Hematopoietic multipotent progenitor cell treated with erythropoietin and hydrocortisone succinate and interleukin-3 and kit ligand, for 15 days (in vitro differentiated cells): ENCODE measurements around the gene FGF8.

Experiments used
- DNase-seq: peaks from one replicate; pipeline ENCODE4 v3.0.0-alpha.2; 2015; ENCODE audit warnings: low spot score

Gene FGF8

DNA sequence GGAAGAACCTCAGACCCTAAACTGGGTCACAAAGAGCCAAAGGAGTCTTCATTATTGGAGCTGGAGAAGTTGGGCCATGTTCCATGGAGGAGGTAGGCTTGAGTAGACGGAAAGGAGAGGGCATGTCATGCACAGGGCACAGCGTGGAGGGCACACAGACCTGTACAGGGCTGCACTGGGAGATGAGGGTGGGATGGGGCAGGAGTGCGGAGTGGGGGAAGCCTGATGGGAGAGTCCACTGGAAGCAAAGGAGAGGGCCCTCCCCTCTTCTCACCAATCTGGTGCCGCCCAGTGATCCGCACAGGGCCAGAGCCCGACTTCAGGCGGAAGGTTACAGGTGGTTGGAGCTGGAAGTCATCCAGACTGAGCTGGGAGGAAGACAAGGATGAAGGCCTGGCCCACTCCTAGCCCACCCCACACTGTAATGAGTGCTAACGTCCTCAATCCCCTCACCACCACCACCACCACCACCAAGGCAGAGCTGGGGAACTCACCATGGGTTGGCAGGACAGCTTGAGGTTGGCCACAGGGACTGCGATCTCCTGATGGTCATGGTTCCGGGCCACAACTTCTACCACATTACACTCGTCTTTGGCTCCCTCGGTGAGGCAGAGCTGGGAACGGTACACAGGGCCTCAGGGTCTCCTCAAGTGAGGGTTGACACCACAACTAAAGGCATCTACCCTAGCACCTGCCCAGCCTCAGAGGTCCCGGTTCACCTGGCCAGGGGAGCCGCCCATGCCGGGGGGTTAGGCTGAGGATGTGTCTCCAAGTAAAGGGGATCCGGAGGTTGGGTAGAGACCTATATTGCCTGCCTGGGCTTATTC is 6.3 kb upstream of the FGF8 start:
- no peak for DNase-seq

DNA sequence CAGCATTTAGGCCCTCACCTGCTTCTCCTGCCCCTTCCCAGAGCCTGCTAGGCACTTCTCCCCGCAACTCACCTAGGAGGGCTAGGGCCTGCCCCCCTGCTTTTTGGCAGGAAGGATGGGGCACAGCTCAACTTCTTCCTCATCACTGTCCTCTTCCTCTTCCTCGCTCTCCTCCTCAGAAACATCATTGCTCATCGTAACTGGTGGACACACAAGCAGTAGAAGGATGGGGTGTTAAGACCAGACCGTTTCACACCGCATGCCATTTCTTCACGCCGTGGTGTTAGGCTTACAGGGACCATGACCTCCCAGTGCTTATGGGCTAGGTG is 5.7 kb upstream of the FGF8 start:
- DNase-seq: no peak

- DNase-seq: peak; percentile 75
Observed at GRCh38 chr10:101780818-101781654, 5.1 kb upstream of the FGF8 start.

DNA sequence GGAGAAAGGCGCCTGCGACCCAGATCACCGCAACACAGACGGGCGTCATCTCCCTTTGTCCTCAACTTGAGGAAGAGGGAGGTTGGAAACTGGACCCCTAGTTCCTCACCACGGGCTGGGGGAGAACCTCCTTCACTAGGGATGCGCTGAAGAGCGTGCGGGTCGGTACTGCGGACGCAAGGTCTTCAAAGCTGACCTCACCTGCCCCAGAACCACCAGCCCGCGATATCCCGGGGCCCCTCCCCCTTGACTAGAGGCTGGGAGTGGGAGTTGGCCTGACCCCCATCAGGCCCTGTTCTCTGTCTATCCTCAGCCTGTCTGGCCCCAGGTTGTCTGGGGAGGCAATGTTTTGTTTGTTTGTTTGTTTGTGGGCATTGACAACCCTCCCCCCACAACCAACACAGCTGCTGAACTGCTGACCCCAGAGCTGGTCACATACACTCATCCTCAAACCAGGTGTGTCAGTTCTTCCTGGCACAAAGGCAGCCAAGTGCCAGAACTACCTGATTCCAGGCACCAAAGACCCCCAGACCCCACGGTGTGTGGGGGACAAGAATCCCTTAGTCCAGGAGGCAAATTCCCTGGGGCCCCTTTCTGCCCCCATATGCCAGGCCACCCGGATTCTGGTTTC is 4.4 kb upstream of the FGF8 start:
- no peak for DNase-seq

DNA sequence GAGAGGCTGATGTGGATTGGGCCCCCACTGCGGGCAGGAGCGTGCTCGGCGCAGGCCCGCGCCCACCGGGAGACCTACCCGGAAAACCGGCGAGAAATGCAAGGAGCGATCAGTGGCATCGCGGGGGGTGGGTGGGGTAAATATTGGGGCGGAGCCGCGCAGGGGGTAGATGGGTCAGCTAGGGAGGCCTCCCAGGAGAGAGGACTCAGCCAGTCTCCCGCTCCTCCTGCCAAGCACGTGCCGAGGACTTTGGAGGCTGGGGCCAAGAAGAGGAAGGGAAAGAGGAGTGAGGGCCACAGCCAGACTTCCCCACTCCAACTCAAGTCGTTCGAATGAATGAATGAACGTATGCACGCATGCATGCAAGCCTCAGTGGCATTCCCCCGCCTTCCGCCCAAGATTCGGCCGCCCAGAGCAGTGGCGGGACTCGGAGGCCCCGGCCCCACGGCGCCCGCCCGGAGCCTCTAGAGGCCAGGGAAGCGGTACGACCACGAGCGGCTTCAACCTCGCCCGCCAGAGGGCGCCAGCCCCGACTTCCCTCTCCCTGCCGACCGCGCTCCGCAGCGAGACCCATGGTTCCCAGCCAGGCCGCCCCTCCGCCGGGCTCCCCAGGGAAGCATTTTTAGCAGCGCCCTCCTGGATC is 3.8 kb upstream of the FGF8 start:
- peak; percentile 73 for DNase-seq

GRCh38 chr10:101778781-101779543 is 3.0 kb upstream of the FGF8 start:
- DNase-seq: no peak

GRCh38 chr10:101778151-101778780 is 2.4 kb upstream of the FGF8 start:
- no peak for DNase-seq

- no peak for DNase-seq
Observed at GRCh38 chr10:101777619-101778145, 1.8 kb upstream of the FGF8 start.

DNA sequence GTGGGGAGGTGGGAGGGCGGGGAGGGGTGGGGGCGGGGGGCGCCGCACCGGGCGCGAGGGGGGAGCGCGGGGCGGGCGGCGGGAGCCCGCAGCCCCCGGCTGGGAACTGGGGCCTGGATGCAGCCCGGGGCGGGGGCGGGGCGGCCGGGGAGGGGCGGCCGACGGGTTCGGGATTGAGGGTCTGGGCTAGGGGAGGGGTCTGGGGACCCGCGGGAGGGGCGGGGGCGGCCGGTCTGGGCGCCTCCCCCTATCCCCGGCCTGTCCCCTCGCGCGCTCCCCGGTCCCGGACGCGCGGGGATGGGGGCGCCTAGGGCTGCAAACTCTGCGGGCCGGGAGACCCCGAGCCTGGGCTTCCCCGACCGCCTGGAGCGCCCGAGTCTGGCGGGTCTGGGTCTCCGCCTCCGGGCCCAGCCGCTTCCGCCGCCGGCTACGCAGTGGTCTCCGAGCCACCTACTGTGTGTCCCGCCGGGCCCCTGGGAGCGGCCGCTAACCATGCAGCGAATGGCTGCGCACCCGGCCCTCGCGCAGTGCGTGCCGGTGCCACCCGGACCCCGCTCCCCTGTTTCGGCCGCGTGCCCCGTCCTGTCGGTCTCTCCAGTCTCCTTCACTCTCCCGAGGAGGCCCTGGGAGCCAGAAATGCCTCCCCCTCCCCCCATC is 375 bp upstream of the FGF8 start:
- no peak for DNase-seq

- no peak for DNase-seq
Observed at GRCh38 chr10:101774589-101775272, 1.2 kb downstream of the FGF8 start.

DNA sequence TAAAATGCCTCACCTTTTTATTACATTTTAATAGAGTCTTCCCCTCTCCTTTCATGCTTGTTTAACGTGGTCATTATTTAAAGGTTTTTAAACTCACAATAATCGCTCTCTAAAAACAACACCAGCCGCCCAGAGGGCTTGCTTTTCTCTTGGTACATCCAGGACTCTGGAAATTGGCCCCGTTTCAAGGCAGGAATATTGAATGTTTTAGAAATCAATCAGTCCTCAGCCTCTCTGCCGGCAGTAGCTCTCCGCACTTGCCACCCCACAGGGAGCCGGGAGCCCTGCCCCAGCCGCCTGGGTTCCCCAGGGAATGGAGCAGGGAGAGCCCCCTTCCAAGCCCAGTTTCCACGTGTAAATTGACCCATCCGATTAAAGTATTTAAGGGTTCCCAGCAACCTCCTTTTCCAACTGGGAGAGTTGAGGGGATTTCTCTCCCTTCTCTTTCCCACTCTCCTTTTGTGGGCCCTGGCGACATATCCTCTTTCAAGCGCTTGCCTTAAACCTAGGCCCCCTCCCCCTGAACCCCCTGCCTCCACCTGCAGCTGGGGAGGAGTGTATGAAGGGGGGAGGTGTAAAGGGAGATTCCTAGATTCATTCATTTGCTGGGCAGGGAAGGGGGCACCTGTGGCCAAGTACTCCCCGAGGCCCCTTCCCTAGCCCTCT is 1.9 kb downstream of the FGF8 start:
- no peak for DNase-seq

GRCh38 chr10:101772895-101773761 is 2.8 kb downstream of the FGF8 start:
- DNase-seq: no peak

DNA sequence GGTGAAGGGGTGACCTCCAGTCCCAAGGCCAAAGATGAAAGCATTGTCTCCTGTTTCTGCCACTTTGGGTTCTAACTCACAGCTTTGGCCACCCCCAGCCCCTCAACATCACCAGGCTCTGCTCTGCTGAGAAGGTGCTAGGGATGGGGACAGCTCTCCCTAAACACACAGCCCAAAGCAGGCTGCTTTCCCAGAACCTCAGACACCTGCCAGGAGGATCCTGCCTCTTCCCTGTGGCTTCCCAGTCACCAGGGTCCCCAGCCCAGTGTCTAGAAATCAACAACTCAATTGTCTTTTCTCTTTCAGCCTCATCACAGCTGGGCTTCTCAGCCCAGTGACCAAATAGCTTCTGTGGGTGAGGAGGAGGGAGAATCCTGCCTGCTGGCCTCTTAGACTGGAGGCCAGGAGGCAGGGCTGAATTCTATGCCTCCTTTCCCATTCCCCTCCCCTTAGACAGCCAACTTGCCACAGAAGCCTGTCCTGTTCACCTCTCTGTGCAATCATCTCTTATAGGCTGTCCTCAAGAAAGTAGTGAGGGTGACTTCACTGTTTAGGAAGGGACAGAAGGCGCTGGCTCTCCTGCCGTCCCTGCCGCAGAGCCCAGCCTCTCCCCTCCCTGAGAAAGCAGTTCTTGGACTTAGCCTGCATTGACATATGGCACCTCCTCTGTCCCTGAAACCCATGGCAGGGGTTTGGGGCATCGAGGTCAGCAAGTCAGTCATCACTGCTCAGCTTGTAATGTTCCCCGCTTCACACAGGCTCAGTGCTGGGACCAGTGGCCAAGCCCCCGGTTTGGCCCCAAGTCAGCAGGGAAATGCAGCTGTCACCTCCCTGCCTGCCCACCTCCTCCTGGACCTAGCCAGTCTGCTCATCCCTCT is 3.7 kb downstream of the FGF8 start:
- no peak for DNase-seq

DNA sequence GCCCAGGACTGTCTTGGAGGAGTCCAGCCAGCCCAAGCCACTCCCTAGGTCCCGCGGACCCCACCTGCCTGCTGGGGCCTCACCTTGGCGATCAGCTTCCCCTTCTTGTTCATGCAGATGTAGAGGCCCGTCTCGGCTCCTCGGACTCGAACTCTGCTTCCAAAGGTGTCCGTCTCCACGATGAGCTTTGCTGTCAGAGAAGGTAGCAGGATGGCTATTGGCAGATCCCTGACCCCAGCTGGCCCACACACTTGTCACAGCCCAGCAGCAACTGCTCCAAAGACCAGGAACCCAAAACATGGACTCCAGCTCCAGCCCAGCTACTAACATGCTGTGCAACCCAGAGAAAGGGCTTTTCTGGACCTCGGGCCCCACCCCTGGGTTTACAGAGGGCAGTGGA is 4.5 kb downstream of the FGF8 start:
- DNase-seq: no peak

GRCh38 chr10:101770331-101771215 is 5.3 kb downstream of the FGF8 start:
- no peak for DNase-seq

GRCh38 chr10:101769541-101770180 is 6.3 kb downstream of the FGF8 start:
- DNase-seq: no peak
